ENCODE measurements around the gene HPGD. TPM values are rescaled to one million over a fixed set of nuclear protein-coding genes. Genes with fewer than 3 reads are reported as not detected.

Gene HPGD
- total and polyA plus RNA-seq, 2 of the 8 experiments (the other 6 are each of a cell fraction or from before 2014, with no cell fraction given): 1.1 to 1.3 TPM

GRCh38 chr4:174520660-174521059, 1.6 kb downstream of the HPGD start:
- H3K4me2 ChIP-seq (ENCODE audit: insufficient read depth in 1 of 2, low read depth in 2 of 2, low read length in 2 of 2): no peak overlapping the region
- no peak overlapping the region for H4K91ac ChIP-seq (replicated peaks; ENCODE audit: insufficient read length, low read length)
- H3K14ac ChIP-seq (ENCODE audit: insufficient read length): no peak overlapping the region
- CTCF ChIA-PET (ENCODE audit: partially characterized antibody): no interaction called here
- H3K4me3 ChIP-seq (ENCODE audit: extremely low read depth in 1 of 4, insufficient read depth in 2 of 4, low read depth in 3 of 4, low read length in 4 of 4): no peak overlapping the region
- DNase-seq (ENCODE audit: low read depth in 1 of 2, low spot score in 2 of 2) (no peak), FAIRE-seq (no peak)
- WGBS, 2 experiments (ENCODE audit: extremely low coverage in 1 of 2, insufficient coverage in 1 of 2, insufficient read length in 1 of 2, insufficient replicate concordance in 2 of 2, low coverage in 1 of 2, low lambda C conversion rate in 2 of 2, missing lambda C conversion rate in 1 of 2): 75% methylated on average over 1 of the region's 1 CpG; no CpG with 5 or more reads in 1 of the 2 experiments
- H2BK5ac ChIP-seq (ENCODE audit: low read depth, low read length): no peak overlapping the region
- H2AK5ac ChIP-seq (ENCODE audit: low read depth, low read length): no peak overlapping the region
- H4K5ac ChIP-seq (ENCODE audit: insufficient read length, low read depth, low read length): no peak overlapping the region
- no peak overlapping the region for H3K4ac ChIP-seq (replicated peaks; ENCODE audit: insufficient read length, low read depth, low read length)
- H3K9ac ChIP-seq (replicated peaks in 1 of 4; ENCODE audit: extremely low read depth in 1 of 4, low read depth in 3 of 4, low read length in 3 of 4): no peak overlapping the region
- no peaks in the 10 kb centered on the region for H3K79me2 ChIP-seq (ENCODE audit: control insufficient read depth in 1 of 2, insufficient read depth in 2 of 2, low read length in 2 of 2)
- H2BK15ac ChIP-seq (ENCODE audit: low read length): no peak overlapping the region
- no peak overlapping the region for H3K27ac ChIP-seq (ENCODE audit: low read depth, low read length)
- H3K79me1 ChIP-seq (ENCODE audit: low read depth, low read length): no peaks in the 10 kb centered on the region
- no peak overlapping the region for H2BK20ac ChIP-seq (ENCODE audit: low read length)
- H3K36me3 ChIP-seq (ENCODE audit: control insufficient read depth in 2 of 4, insufficient read depth in 4 of 4, low read length in 3 of 4): no peaks in the 10 kb centered on the region
- peaks cover 0 to 6% (median 5%) of the 10 kb centered on the region in 4 experiments; a peak in 5 of 7 replicates for H3K4me1 ChIP-seq (replicated peaks in 1 of 4; ENCODE audit: control insufficient read depth in 3 of 4, insufficient read depth in 4 of 4, low read length in 3 of 4)
- H2AFZ ChIP-seq (ENCODE audit: low read length): no peak overlapping the region
- H3K23ac ChIP-seq (ENCODE audit: insufficient read length): no peak overlapping the region
- peaks cover 14% of the 10 kb centered on the region; the same call in 1 of the 2 replicates for H3K23me2 ChIP-seq (ENCODE audit: low read depth, low read length)
- peaks cover 0 to 26% (median 15%) of the 10 kb centered on the region in 4 experiments; a peak in 5 of 7 replicates for H3K27me3 ChIP-seq (replicated peaks in 1 of 4; ENCODE audit: control insufficient read depth in 3 of 4, extremely low read depth in 1 of 4, insufficient read depth in 3 of 4, low read length in 3 of 4)
- POLR2A ChIA-PET (ENCODE audit: partially characterized antibody): no interaction called here
- no peak overlapping the region for H2BK120ac ChIP-seq (replicated peaks; ENCODE audit: low read depth, low read length)
- H3K18ac ChIP-seq (ENCODE audit: extremely low read depth, low read length): no peak overlapping the region
- no peaks in the 10 kb centered on the region for H3K9me3 ChIP-seq (ENCODE audit: insufficient read depth in 2 of 2, low read depth in 1 of 2, low read length in 1 of 2)
- no peaks in the 10 kb centered on the region for H4K20me1 ChIP-seq (replicated peaks in 1 of 2; ENCODE audit: control insufficient read depth in 1 of 2, insufficient read depth in 2 of 2, low read length in 2 of 2)
- no peak overlapping the region for H2BK12ac ChIP-seq (ENCODE audit: low read depth, low read length)
- H4K8ac ChIP-seq (ENCODE audit: extremely low read depth, insufficient read depth, low read length): no peak overlapping the region
- H3K56ac ChIP-seq (replicated peaks; ENCODE audit: insufficient read length, low read depth, low read length): no peak overlapping the region
- TF ChIP-seq KDM5A (IDR thresholded peaks at IDR 0.05; ENCODE audit: low read length) (no peak), ASH2L (IDR thresholded peaks at IDR 0.05; ENCODE audit: low read length) (no peak), BCL11A (IDR thresholded peaks at IDR 0.05; ENCODE audit: low read depth in 2 of 2, low read length in 2 of 2) (no peak), CHD2 (IDR thresholded peaks at IDR 0.05; ENCODE audit: low read length) (no peak), CBX8 (IDR thresholded peaks at IDR 0.05; ENCODE audit: borderline replicate concordance, low read depth, low read length) (no peak), NRF1 (IDR thresholded peaks at IDR 0.05; ENCODE audit: low read depth, low read length) (no peak), EP300 (IDR thresholded peaks at IDR 0.05; ENCODE audit: borderline replicate concordance in 1 of 2, low read depth in 2 of 2, low read length in 2 of 2) (no peak), CBX5 (IDR thresholded peaks at IDR 0.05; ENCODE audit: low read depth, low read length) (no peak), TBP (IDR thresholded peaks at IDR 0.05; ENCODE audit: low read depth, low read length) (no peak), SIX5 (IDR thresholded peaks at IDR 0.05; ENCODE audit: low read depth, low read length) (no peak), ZNF274 (IDR thresholded peaks at IDR 0.05; ENCODE audit: borderline replicate concordance, extremely low read depth, low read length) (no peak)
